Parathyroid adenoma (tissue), 2 donors: ENCODE data around the gene PWWP2B.

Source experiments
- H2AFZ ChIP-seq: fragments of 300-600 bp; sonication (generic); one replicate; pipeline ENCODE4 v1.7.0; 2017; ENCODE audit warnings: antibody characterized with exemption, mild to moderate bottlenecking
- H3K27ac ChIP-seq: fragments of 300-600 bp; sonication (generic); one replicate; pipeline ENCODE4 v1.7.0; 2017
- H3K27me3 ChIP-seq: fragments of 300-600 bp; sonication (generic); one replicate; pipeline ENCODE4 v1.7.0; 2017; ENCODE audit warnings: low read length; ENCODE audit not compliant: control insufficient read depth, insufficient read depth
- H3K36me3 ChIP-seq: fragments of 300-600 bp; sonication (generic); one replicate; pipeline ENCODE4 v1.7.0; 2017; ENCODE audit warnings: low read length; ENCODE audit not compliant: control insufficient read depth, insufficient read depth
- H3K4me1 ChIP-seq: fragments of 300-600 bp; sonication (generic); one replicate; pipeline ENCODE4 v1.7.0; 2017; ENCODE audit warnings: control low read depth
- H3K4me2 ChIP-seq: fragments of 300-600 bp; sonication (generic); one replicate; pipeline ENCODE4 v1.7.0; 2017; ENCODE audit warnings: low read length
- H3K4me3 ChIP-seq: fragments of 300-600 bp; sonication (generic); one replicate; pipeline ENCODE4 v1.7.0; 2017; ENCODE audit warnings: low read depth, low read length
- H3K79me2 ChIP-seq: fragments of 300-600 bp; sonication (generic); one replicate; pipeline ENCODE4 v1.7.0; 2017; ENCODE audit warnings: control low read depth
- H3K9ac ChIP-seq: fragments of 300-600 bp; sonication (generic); one replicate; pipeline ENCODE4 v1.7.0; 2017; ENCODE audit warnings: mild to moderate bottlenecking
- H3K9me3 ChIP-seq: fragments of 300-600 bp; sonication (generic); one replicate; pipeline ENCODE4 v1.7.0; 2017; ENCODE audit warnings: low read length; ENCODE audit not compliant: control insufficient read depth
- CTCF ChIP-seq: fragments of 300-600 bp; sonication (generic); IDR thresholded peaks from one replicate; pipeline ENCODE4 v1.7.0; 2017; ENCODE audit warnings: antibody characterized with exemption, mild to moderate bottlenecking
- donor health status: primary hyperparathyroidism.

The PWWP2B gene

GRCh38 chr10:132354356-132355094 is 42.5 kb upstream of the PWWP2B start:
- Histone ChIP-seq H3K27ac (no peak overlapping the region), H3K9ac (no peak overlapping the region), H3K79me2 (peaks cover 6% of the 10 kb centered on the region), H3K4me1 (no peaks in the 10 kb centered on the region), H3K9me3 (no peaks in the 10 kb centered on the region), H3K4me3 (no peak overlapping the region), H3K4me2 (no peak overlapping the region), H3K27me3 (no peaks in the 10 kb centered on the region), H2AFZ (no peak overlapping the region), H3K36me3 (no peaks in the 10 kb centered on the region)
- TF ChIP-seq CTCF, result no peak

- H3K27ac ChIP-seq, result no peak overlapping the region
- peaks cover 6% of the 10 kb centered on the region for H3K79me2 ChIP-seq
- no peak overlapping the region for H3K4me2 ChIP-seq
- TF ChIP-seq CTCF, result no peak
- H3K9ac ChIP-seq, result no peak overlapping the region
- H3K4me3 ChIP-seq, result no peak overlapping the region
- no peaks in the 10 kb centered on the region for H3K36me3 ChIP-seq
- H3K27me3 ChIP-seq, result no peaks in the 10 kb centered on the region
- H2AFZ ChIP-seq, result no peak overlapping the region
- no peaks in the 10 kb centered on the region for H3K4me1 ChIP-seq
- no peaks in the 10 kb centered on the region for H3K9me3 ChIP-seq
Measured at GRCh38 chr10:132355297-132355696, 41.7 kb upstream of the PWWP2B start.

- Histone ChIP-seq H3K9me3 (no peaks in the 10 kb centered on the region), H3K27me3 (no peaks in the 10 kb centered on the region), H3K27ac (no peak overlapping the region), H3K79me2 (peaks cover 6% of the 10 kb centered on the region), H3K36me3 (no peaks in the 10 kb centered on the region), H3K9ac (no peak overlapping the region), H3K4me1 (no peaks in the 10 kb centered on the region), H3K4me2 (no peak overlapping the region), H2AFZ (no peak overlapping the region), H3K4me3 (no peak overlapping the region)
- no peak for TF ChIP-seq CTCF
Measured at GRCh38 chr10:132355754-132356153, 41.2 kb upstream of the PWWP2B start.

GRCh38 chr10:132356621-132357195 is 40.3 kb upstream of the PWWP2B start:
- H3K4me1 ChIP-seq, result no peaks in the 10 kb centered on the region
- no peaks in the 10 kb centered on the region for H3K36me3 ChIP-seq
- H3K4me3 ChIP-seq, result no peak overlapping the region
- no peaks in the 10 kb centered on the region for H3K9me3 ChIP-seq
- no peak for TF ChIP-seq CTCF
- no peak overlapping the region for H2AFZ ChIP-seq
- H3K27ac ChIP-seq, result no peak overlapping the region
- H3K27me3 ChIP-seq, result no peaks in the 10 kb centered on the region
- peaks cover 6% of the 10 kb centered on the region for H3K79me2 ChIP-seq
- H3K4me2 ChIP-seq, result no peak overlapping the region
- H3K9ac ChIP-seq, result no peak overlapping the region
